Vagina (tissue), 2 donors: ENCODE data around the gene YES1. TPM values are rescaled to one million over a fixed set of nuclear protein-coding genes. Genes with fewer than 3 reads are reported as not detected.
"Not testable (repeated sequence)": the region's sequence is repeated elsewhere in the genome, so short reads cannot be mapped to it uniquely, and the experiment has no call there.

Experiments used
- DNase-seq, 2 donors: peaks; one replicate each; pipeline ENCODE4 v3.0.0-alpha.2; 2017; ENCODE audit errors: extremely low spot score in 2 of 2
- H3K27ac ChIP-seq: fragments of 200-600 bp; sonication (generic); one replicate; pipeline ENCODE4 v1.5.1; 2019
- H3K27me3 ChIP-seq: fragments of 200-600 bp; sonication (generic); one replicate; pipeline ENCODE4 v1.5.1; 2019
- H3K36me3 ChIP-seq, 2 donors: fragments of 200-600 bp; sonication (generic); one replicate each; pipeline ENCODE4 v1.5.1; 2017 to 2019
- H3K4me1 ChIP-seq: fragments of 200-600 bp; sonication (generic); one replicate; pipeline ENCODE4 v1.5.1; 2019
- H3K4me3 ChIP-seq, 2 donors: fragments of 200-600 bp; sonication (generic); 1 replicate in 1 of 2; 2 replicates in 1 of 2; pipeline ENCODE4 v1.5.1; 2016 to 2019
- H3K9me3 ChIP-seq: fragments of 200-600 bp; sonication (generic); one replicate; pipeline ENCODE4 v1.5.1; 2019
- POLR2A ChIP-seq, 2 donors: fragments of 450-650 bp; IDR thresholded peaks; one replicate each; pipeline ENCODE4 v1.6.1; 2017; ENCODE audit warnings: antibody characterized with exemption in 2 of 2, mild to moderate bottlenecking in 2 of 2, moderate library complexity in 2 of 2
- POLR2AphosphoS5 ChIP-seq, 2 donors: sonication (generic); formaldehyde crosslinking; IDR thresholded peaks; one replicate each; pipeline ENCODE4 v1.9.0; 2017; ENCODE audit warnings: antibody characterized with exemption in 2 of 2, mild to moderate bottlenecking in 2 of 2, low read depth in 1 of 2; ENCODE audit not compliant: insufficient read depth in 1 of 2
- intact Hi-C: fragments of 100-400 bp; cut with DNase I; formaldehyde crosslinking; loops from one replicate; pipeline ENCODE4 v1.15.1; 2023
- total RNA-seq: library from RNA; depleted of rRNA; stranded (reverse); fragments of >200 nt; gene quantifications from one replicate; pipeline ENCODE4 v1.2.3, GENCODE V29; 2016
- TF ChIP-seq, protein P1 (sequence below), 3 experiments: fragments of 450-650 bp in 2 of 3; fragments of 200-600 bp in 1 of 3; sonication (generic) in 1 of 3; IDR thresholded peaks; one replicate each; pipeline ENCODE4 v1.5.1; 2017 to 2019; ENCODE audit warnings: antibody characterized with exemption in 3 of 3, mild to moderate bottlenecking in 2 of 3, moderate library complexity in 2 of 3

YES1 gene
- total RNA-seq, 1 donor from 2014 or later: 92.1 TPM

GRCh38 chr18:789397-789796, 22.6 kb downstream of the YES1 start:
- DNase-seq: no peak
- TF ChIP-seq, protein P1, sequence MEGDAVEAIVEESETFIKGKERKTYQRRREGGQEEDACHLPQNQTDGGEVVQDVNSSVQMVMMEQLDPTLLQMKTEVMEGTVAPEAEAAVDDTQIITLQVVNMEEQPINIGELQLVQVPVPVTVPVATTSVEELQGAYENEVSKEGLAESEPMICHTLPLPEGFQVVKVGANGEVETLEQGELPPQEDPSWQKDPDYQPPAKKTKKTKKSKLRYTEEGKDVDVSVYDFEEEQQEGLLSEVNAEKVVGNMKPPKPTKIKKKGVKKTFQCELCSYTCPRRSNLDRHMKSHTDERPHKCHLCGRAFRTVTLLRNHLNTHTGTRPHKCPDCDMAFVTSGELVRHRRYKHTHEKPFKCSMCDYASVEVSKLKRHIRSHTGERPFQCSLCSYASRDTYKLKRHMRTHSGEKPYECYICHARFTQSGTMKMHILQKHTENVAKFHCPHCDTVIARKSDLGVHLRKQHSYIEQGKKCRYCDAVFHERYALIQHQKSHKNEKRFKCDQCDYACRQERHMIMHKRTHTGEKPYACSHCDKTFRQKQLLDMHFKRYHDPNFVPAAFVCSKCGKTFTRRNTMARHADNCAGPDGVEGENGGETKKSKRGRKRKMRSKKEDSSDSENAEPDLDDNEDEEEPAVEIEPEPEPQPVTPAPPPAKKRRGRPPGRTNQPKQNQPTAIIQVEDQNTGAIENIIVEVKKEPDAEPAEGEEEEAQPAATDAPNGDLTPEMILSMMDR (IDR thresholded peaks at IDR 0.05): no peak
- no peak for TF ChIP-seq POLR2A (IDR thresholded peaks at IDR 0.05)
- TF ChIP-seq POLR2AphosphoS5 (IDR thresholded peaks at IDR 0.05; ENCODE audit: insufficient read depth in 1 of 2, low read depth in 1 of 2): no peak
- no peak overlapping the region for H3K27ac ChIP-seq
- intact Hi-C loops: no loop called here
- H3K4me3 ChIP-seq: no peak overlapping the region
- no peaks in the 10 kb centered on the region for H3K9me3 ChIP-seq
- H3K4me1 ChIP-seq: no peaks in the 10 kb centered on the region
- no peaks in the 10 kb centered on the region for H3K36me3 ChIP-seq
- no peaks in the 10 kb centered on the region for H3K27me3 ChIP-seq

GRCh38 chr18:785242-785641, 26.8 kb downstream of the YES1 start:
- DNase-seq: no peak
- intact Hi-C loops: no loop called here
- no peaks in the 10 kb centered on the region for H3K27me3 ChIP-seq
- H3K27ac ChIP-seq: no peak overlapping the region
- H3K9me3 ChIP-seq: no peaks in the 10 kb centered on the region
- no peaks in the 10 kb centered on the region for H3K36me3 ChIP-seq
- H3K4me1 ChIP-seq: no peaks in the 10 kb centered on the region
- TF ChIP-seq POLR2AphosphoS5 (IDR thresholded peaks at IDR 0.05; ENCODE audit: insufficient read depth in 1 of 2, low read depth in 1 of 2): no peak
- TF ChIP-seq, protein P1 (IDR thresholded peaks at IDR 0.05): no peak
- no peak for TF ChIP-seq POLR2A (IDR thresholded peaks at IDR 0.05)
- H3K4me3 ChIP-seq: no peak overlapping the region

GRCh38 chr18:784470-785172, 27.4 kb downstream of the YES1 start:
- TF ChIP-seq POLR2AphosphoS5 (IDR thresholded peaks at IDR 0.05; ENCODE audit: insufficient read depth in 1 of 2, low read depth in 1 of 2): no peak
- TF ChIP-seq POLR2A (IDR thresholded peaks at IDR 0.05): no peak
- TF ChIP-seq, protein P1 (IDR thresholded peaks at IDR 0.05): no peak
- Histone ChIP-seq H3K4me1 (no peaks in the 10 kb centered on the region), H3K27me3 (no peaks in the 10 kb centered on the region), H3K36me3 (no peaks in the 10 kb centered on the region), H3K9me3 (no peaks in the 10 kb centered on the region), H3K4me3 (no peak overlapping the region), H3K27ac (no peak overlapping the region)
- intact Hi-C loops: no loop called here
- no peak for DNase-seq

DNA sequence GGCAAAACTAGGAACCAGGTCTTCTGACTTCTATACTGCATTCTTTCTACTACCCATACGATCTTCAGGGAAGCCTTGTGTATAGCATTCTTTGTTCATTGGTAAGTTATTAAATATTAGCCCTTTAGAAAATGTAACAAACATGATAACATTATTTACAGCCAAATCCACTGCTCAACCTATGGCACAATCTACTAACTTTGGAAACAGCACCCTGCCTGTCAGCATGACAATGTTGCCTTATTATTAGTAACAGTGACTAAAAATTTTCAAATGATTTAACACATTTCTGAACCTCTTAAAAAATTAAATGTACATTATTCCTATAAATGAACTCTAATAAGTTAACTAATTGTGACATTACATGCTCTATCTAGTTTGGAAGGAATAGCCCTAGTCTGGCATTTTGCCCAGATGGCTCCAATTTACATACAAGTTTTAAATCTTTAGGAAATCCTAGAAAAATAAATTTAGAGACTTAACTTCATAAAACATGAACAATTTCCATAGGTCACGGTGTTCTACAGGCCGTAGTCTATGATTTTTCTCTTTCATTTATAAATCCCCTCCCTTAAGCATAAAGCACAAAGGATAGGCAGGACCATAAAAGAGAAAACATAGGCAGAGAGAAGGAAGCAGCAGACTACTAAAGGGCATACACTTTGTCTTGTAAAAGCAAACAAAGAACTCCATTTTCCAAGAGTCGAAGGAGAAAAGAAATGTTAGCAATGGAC, 33.7 kb downstream of the YES1 start:
- Histone ChIP-seq H3K9me3 (no peaks in the 10 kb centered on the region), H3K36me3 (no peaks in the 10 kb centered on the region), H3K27me3 (no peaks in the 10 kb centered on the region), H3K4me3 (no peak overlapping the region), H3K27ac (no peak overlapping the region), H3K4me1 (peaks cover 18% of the 10 kb centered on the region)
- TF ChIP-seq, protein P1 (IDR thresholded peaks at IDR 0.05): no peak
- TF ChIP-seq POLR2AphosphoS5 (IDR thresholded peaks at IDR 0.05; ENCODE audit: insufficient read depth in 1 of 2, low read depth in 1 of 2) (no peak), POLR2A (IDR thresholded peaks at IDR 0.05) (no peak)
- DNase-seq: no peak
- intact Hi-C loops: no loop called here

- no peak for DNase-seq
- intact Hi-C loops: no loop called here
- Histone ChIP-seq H3K4me3 (no peak overlapping the region), H3K9me3 (no peaks in the 10 kb centered on the region), H3K36me3 (no peaks in the 10 kb centered on the region), H3K4me1 (peaks cover 18% of the 10 kb centered on the region), H3K27me3 (no peaks in the 10 kb centered on the region), H3K27ac (no peak overlapping the region)
- TF ChIP-seq POLR2A (IDR thresholded peaks at IDR 0.05): no peak
- TF ChIP-seq, protein P1 (IDR thresholded peaks at IDR 0.05): no peak
- TF ChIP-seq POLR2AphosphoS5 (IDR thresholded peaks at IDR 0.05; ENCODE audit: insufficient read depth in 1 of 2, low read depth in 1 of 2): no peak
These were observed 35.0 kb downstream of the YES1 start for GRCh38 chr18:777021-777420.

DNA sequence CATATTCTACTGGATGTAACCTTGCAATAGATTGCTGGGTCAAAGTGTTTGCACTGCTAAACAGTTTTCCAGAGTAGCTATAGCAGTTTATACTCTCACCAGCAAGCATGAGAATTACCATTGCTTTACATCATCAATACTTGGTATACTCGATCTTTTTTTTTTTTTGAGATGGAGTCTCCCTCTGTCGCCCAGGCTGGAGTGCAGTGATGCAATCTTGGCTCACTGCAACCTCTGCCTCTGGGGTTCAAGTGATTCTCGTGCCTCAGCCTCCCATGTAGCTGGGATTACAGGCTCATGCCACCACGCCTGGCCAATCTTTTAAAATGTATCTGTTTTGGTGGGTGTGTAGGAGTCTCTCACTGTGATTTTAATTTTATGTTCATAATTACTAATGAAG, 36.0 kb downstream of the YES1 start:
- peaks cover 18% of the 10 kb centered on the region for H3K4me1 ChIP-seq
- H3K9me3 ChIP-seq, H3K4me3 ChIP-seq, intact Hi-C loops, H3K27me3 ChIP-seq, H3K27ac ChIP-seq, H3K36me3 ChIP-seq, DNase-seq: not testable (repeated sequence)
